Upper lobe of left lung (tissue), 6 donors: ENCODE results near the gene SULT2A1. TPM values are rescaled to one million over a fixed set of nuclear protein-coding genes. Genes with fewer than 3 reads are reported as not detected.
"Not testable (repeated sequence)": the region's sequence is repeated elsewhere in the genome, so short reads cannot be mapped to it uniquely, and the experiment has no call there.

Source experiments
- ATAC-seq, 2 donors: fragments of 200-7000 bp; cut with Tn5 transposase; one replicate each; pipeline ENCODE4 v1.9.1; 2022; ENCODE audit warnings: mild to moderate bottlenecking in 2 of 2, moderate library complexity in 2 of 2; ENCODE audit not compliant: low FRiP score in 2 of 2
- DNase-seq, 2 donors: peaks; one replicate each; pipeline ENCODE4 v3.0.0-alpha.2; 2019 to 2020
- H3K27ac ChIP-seq, 4 donors: fragments of 200-600 bp; sonication (generic); one replicate each; pipeline ENCODE4 v1.5.1; 2016 to 2019
- H3K27me3 ChIP-seq, 4 donors: fragments of 200-600 bp; sonication (generic); one replicate each; pipeline ENCODE4 v1.5.1; 2017 to 2019
- H3K36me3 ChIP-seq, 4 donors: fragments of 200-600 bp; sonication (generic); one replicate each; pipeline ENCODE4 v1.5.1; 2016 to 2019
- H3K4me1 ChIP-seq, 4 donors: fragments of 200-600 bp; sonication (generic); one replicate each; pipeline ENCODE4 v1.5.1; 2018 to 2019
- H3K4me3 ChIP-seq, 4 donors: fragments of 200-600 bp; sonication (generic); one replicate each; pipeline ENCODE4 v1.5.1; 2017 to 2019; ENCODE audit warnings: mild to moderate bottlenecking in 2 of 4, moderate library complexity in 1 of 4
- H3K9me3 ChIP-seq, 4 donors: fragments of 200-600 bp; sonication (generic); one replicate each; pipeline ENCODE4 v1.5.1; 2018 to 2019
- EP300 ChIP-seq, 4 donors: sonication (generic); formaldehyde crosslinking; IDR thresholded peaks; one replicate each; pipeline ENCODE4 v1.5.1; 2017; ENCODE audit warnings: antibody characterized with exemption in 4 of 4, control low read depth in 2 of 4
- POLR2A ChIP-seq, 4 donors: fragments of 450-650 bp; IDR thresholded peaks; one replicate each; pipeline ENCODE4 v1.5.1; 2016 to 2017; ENCODE audit warnings: antibody characterized with exemption in 4 of 4, mild to moderate bottlenecking in 2 of 4
- POLR2AphosphoS5 ChIP-seq, 2 donors: sonication (generic); formaldehyde crosslinking; IDR thresholded peaks; one replicate each; pipeline ENCODE4 v1.5.1; 2017; ENCODE audit warnings: antibody characterized with exemption in 2 of 2
- WGBS, 2 donors: methylation state at CpG; one replicate each; pipeline ENCODE4 v1.1.5; 2017 to 2018; 5-methylcytosine and 5-hydroxymethylcytosine counted together
- total RNA-seq, 6 donors: library from RNA; depleted of rRNA in 4 of 6; stranded (reverse); fragments of >200 nt in 4 of 6; gene quantifications; one replicate each; pipeline versions ENCODE4 v1.1.0 to v1.2.1, GENCODE V29; 2016 to 2021
- TF ChIP-seq, protein P1 (sequence below), 6 experiments: fragments of 450-650 bp in 4 of 6; fragments of 200-600 bp in 2 of 6; sonication (generic) in 2 of 6; IDR thresholded peaks; one replicate each; pipeline ENCODE4 v1.5.1; 2016 to 2019; ENCODE audit warnings: antibody characterized with exemption in 6 of 6
- donor health status: DM: no; HTN: no; CAD: no; lungs with moderate emphysema.
- donor health status: DM: no; HTN: yes; CAD: no; lungs with severe emphysema.

SULT2A1 gene
- total RNA-seq, 6 donors from 2014 or later, result 0.20 to 0.31 TPM; not detected in 4

- peaks cover 0 to 4% (median 0%) of the 10 kb centered on the region in 4 donors for H3K9me3 ChIP-seq
- no peaks in the 10 kb centered on the region for H3K36me3 ChIP-seq
- H3K27me3 ChIP-seq, result no peaks in the 10 kb centered on the region
- no peak overlapping the region for H3K4me3 ChIP-seq
- 17 to 19% methylated on average over 14 of the region's 14 CpGs for WGBS, 2 donors
- ATAC-seq (peak; percentile 83 to 92), DNase-seq (peak; percentile 70 to 89)
- H3K4me1 ChIP-seq, result no peaks in the 10 kb centered on the region
- H3K27ac ChIP-seq, result no peak overlapping the region
- no peak for TF ChIP-seq EP300 (IDR thresholded peaks at IDR 0.05)
- TF ChIP-seq, protein P1, sequence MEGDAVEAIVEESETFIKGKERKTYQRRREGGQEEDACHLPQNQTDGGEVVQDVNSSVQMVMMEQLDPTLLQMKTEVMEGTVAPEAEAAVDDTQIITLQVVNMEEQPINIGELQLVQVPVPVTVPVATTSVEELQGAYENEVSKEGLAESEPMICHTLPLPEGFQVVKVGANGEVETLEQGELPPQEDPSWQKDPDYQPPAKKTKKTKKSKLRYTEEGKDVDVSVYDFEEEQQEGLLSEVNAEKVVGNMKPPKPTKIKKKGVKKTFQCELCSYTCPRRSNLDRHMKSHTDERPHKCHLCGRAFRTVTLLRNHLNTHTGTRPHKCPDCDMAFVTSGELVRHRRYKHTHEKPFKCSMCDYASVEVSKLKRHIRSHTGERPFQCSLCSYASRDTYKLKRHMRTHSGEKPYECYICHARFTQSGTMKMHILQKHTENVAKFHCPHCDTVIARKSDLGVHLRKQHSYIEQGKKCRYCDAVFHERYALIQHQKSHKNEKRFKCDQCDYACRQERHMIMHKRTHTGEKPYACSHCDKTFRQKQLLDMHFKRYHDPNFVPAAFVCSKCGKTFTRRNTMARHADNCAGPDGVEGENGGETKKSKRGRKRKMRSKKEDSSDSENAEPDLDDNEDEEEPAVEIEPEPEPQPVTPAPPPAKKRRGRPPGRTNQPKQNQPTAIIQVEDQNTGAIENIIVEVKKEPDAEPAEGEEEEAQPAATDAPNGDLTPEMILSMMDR (IDR thresholded peaks at IDR 0.05), result peak; percentile 72 to 94 (median 76)
These were observed 22.6 kb downstream of the SULT2A1 start for GRCh38 chr19:47863514-47863936.

GRCh38 chr19:47861630-47862029 is 24.5 kb downstream of the SULT2A1 start:
- no peaks in the 10 kb centered on the region for H3K27me3 ChIP-seq
- no peak for TF ChIP-seq POLR2AphosphoS5 (IDR thresholded peaks at IDR 0.05)
- TF ChIP-seq EP300 (IDR thresholded peaks at IDR 0.05), result no peak
- no peak for TF ChIP-seq POLR2A (IDR thresholded peaks at IDR 0.05)
- TF ChIP-seq, protein P1 (IDR thresholded peaks at IDR 0.05), result no peak
- no peak overlapping the region for H3K27ac ChIP-seq
- WGBS, 2 donors, result 91 to 93% methylated on average over 5 of the region's 5 CpGs
- DNase-seq (no peak), ATAC-seq (no peak)
- no peak overlapping the region for H3K4me3 ChIP-seq
- no peaks in the 10 kb centered on the region for H3K4me1 ChIP-seq
- H3K9me3 ChIP-seq, result peaks cover 0 to 4% (median 0%) of the 10 kb centered on the region in 4 donors
- H3K36me3 ChIP-seq, result no peaks in the 10 kb centered on the region

GRCh38 chr19:47860602-47861297 is 25.4 kb downstream of the SULT2A1 start:
- ATAC-seq (no peak), DNase-seq (peak in 1 of 2 donors; percentile 69)
- TF ChIP-seq, protein P1 (IDR thresholded peaks at IDR 0.05), result no peak
- TF ChIP-seq EP300 (IDR thresholded peaks at IDR 0.05), result no peak
- TF ChIP-seq POLR2AphosphoS5 (IDR thresholded peaks at IDR 0.05), result no peak
- no peak for TF ChIP-seq POLR2A (IDR thresholded peaks at IDR 0.05)
- Histone ChIP-seq H3K4me3 (no peak overlapping the region), H3K27ac (no peak overlapping the region), H3K4me1 (no peaks in the 10 kb centered on the region), H3K36me3 (no peaks in the 10 kb centered on the region), H3K9me3 (peaks cover 0 to 4% (median 0%) of the 10 kb centered on the region in 4 donors), H3K27me3 (no peaks in the 10 kb centered on the region)
- WGBS, 2 donors, result 60 to 72% methylated on average over 11 to 19 of the region's 34 CpGs

DNA sequence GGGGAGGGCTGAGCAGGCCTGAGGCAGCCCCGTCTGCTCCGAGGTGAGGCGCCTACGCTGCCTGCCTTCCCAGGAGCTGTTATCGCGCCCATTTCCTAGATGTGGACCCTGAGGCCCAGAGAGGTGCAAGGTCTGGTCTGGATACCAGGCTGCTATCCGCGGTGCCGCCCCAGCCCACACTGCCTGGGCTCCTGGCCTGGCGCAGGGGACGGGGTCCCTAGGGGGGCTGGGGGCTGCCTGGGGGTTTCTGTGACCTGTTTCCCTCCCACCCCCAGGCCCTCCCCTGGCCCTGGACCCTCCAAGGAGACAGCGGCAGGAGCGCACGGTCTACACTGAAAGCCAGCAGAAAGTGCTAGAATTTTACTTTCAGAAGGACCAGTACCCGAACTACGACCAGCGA is 26.3 kb downstream of the SULT2A1 start:
- DNase-seq, H3K27ac ChIP-seq, H3K9me3 ChIP-seq, H3K27me3 ChIP-seq, H3K36me3 ChIP-seq, H3K4me3 ChIP-seq, H3K4me1 ChIP-seq: not testable (repeated sequence)
- ATAC-seq, result peak in 1 of 2 donors; percentile 52
- WGBS, 2 donors, result no CpG with 5 or more reads among the region's 17 CpGs

- not testable (repeated sequence) for H3K27ac ChIP-seq, H3K4me3 ChIP-seq, H3K36me3 ChIP-seq, DNase-seq, H3K27me3 ChIP-seq, H3K9me3 ChIP-seq, H3K4me1 ChIP-seq
- WGBS, 2 donors, result 83 to 90% methylated on average over 8 to 9 of the region's 9 CpGs
- peak in 1 of 2 donors; percentile 25 for ATAC-seq
These were observed 27.3 kb downstream of the SULT2A1 start, which contains the start of gene TPRX2 for GRCh38 chr19:47858646-47859285. Gene TPRX2, plus strand, starts transcription at chr19:47859235. Its CDS starts 12 bp downstream, at chr19:47859247.

- H3K9me3 ChIP-seq, H3K4me1 ChIP-seq, ATAC-seq, H3K27me3 ChIP-seq, DNase-seq, H3K4me3 ChIP-seq, H3K36me3 ChIP-seq, H3K27ac ChIP-seq: not testable (repeated sequence)
- WGBS, 2 donors, result 80 to 95% methylated on average over 9 of the region's 9 CpGs
These were observed 27.9 kb downstream of the SULT2A1 start for GRCh38 chr19:47858231-47858630.
